ENCODE results near the gene PRKCB.

DNA sequence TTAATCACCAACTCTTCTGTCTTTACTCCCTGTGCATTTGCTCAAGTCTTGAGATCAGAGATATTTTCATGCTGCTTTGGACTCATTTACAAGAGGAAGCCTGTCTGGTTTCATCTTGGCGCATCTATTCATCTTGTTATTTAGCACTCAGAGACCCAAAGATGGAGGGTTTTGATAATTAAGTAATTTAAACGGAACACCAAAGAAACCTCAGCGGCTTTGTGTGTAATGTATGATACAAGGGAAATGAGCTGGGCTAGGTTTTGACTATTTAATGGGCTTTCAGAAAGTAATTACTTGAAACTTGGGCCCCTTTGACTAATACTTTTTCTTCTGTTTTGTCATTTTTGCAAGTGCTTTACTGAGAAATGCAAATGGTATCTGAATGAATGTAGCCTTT lies 354.2 kb downstream of the PRKCB start:
- no peak for TF ChIP-seq POLR2AphosphoS5 (IDR thresholded peaks at IDR 0.05)
- TF ChIP-seq, protein P1, sequence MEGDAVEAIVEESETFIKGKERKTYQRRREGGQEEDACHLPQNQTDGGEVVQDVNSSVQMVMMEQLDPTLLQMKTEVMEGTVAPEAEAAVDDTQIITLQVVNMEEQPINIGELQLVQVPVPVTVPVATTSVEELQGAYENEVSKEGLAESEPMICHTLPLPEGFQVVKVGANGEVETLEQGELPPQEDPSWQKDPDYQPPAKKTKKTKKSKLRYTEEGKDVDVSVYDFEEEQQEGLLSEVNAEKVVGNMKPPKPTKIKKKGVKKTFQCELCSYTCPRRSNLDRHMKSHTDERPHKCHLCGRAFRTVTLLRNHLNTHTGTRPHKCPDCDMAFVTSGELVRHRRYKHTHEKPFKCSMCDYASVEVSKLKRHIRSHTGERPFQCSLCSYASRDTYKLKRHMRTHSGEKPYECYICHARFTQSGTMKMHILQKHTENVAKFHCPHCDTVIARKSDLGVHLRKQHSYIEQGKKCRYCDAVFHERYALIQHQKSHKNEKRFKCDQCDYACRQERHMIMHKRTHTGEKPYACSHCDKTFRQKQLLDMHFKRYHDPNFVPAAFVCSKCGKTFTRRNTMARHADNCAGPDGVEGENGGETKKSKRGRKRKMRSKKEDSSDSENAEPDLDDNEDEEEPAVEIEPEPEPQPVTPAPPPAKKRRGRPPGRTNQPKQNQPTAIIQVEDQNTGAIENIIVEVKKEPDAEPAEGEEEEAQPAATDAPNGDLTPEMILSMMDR (IDR thresholded peaks at IDR 0.05): no peak
- TF ChIP-seq POLR2A (IDR thresholded peaks at IDR 0.05): no peak
- TF ChIP-seq EP300 (IDR thresholded peaks at IDR 0.05): no peak

Measured in upper lobe of left lung (tissue), 4 donors.